Measurements from ENCODE around the gene PAPPA2. TPM values are rescaled to one million over a fixed set of nuclear protein-coding genes. Genes with fewer than 3 reads are reported as not detected.

The PAPPA2 gene
- total and polyA plus RNA-seq, 12 donors = 0.06 to 1.3 (median 0.29) TPM

DNA sequence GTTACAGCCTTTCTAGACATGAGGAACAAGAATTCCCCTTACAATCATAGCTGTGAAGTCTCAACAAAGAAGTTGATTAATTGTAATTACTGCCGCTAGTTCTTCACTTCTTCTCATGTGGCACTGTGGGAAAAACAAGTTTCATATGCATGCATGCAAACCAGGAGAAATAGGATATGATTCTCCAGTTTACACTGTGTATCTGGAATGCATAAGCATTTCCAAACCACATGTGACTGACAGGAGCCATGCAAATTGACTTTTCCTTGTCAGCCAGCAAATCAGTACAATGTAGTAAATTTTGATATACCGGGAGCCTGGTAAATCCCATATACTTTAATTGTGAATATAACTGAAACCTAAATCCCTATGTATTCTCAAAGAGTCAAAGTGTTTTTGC is 279.3 kb downstream of the PAPPA2 start:
- no peak for DNase-seq
- no peak for ATAC-seq
- no peak overlapping the region for H3K4me3 ChIP-seq
- WGBS, 2 donors = 85 to 88% methylated on average over 2 of the region's 2 CpGs
- H3K9me3 ChIP-seq = no peaks in the 10 kb centered on the region
- no peaks in the 10 kb centered on the region for H3K4me1 ChIP-seq
- TF ChIP-seq, protein P1, sequence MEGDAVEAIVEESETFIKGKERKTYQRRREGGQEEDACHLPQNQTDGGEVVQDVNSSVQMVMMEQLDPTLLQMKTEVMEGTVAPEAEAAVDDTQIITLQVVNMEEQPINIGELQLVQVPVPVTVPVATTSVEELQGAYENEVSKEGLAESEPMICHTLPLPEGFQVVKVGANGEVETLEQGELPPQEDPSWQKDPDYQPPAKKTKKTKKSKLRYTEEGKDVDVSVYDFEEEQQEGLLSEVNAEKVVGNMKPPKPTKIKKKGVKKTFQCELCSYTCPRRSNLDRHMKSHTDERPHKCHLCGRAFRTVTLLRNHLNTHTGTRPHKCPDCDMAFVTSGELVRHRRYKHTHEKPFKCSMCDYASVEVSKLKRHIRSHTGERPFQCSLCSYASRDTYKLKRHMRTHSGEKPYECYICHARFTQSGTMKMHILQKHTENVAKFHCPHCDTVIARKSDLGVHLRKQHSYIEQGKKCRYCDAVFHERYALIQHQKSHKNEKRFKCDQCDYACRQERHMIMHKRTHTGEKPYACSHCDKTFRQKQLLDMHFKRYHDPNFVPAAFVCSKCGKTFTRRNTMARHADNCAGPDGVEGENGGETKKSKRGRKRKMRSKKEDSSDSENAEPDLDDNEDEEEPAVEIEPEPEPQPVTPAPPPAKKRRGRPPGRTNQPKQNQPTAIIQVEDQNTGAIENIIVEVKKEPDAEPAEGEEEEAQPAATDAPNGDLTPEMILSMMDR (IDR thresholded peaks at IDR 0.05) = no peak
- intact Hi-C loops (cut with DNase I) = no loop called here
- no peaks in the 10 kb centered on the region for H3K27me3 ChIP-seq
- no peaks in the 10 kb centered on the region for H3K36me3 ChIP-seq
- H3K27ac ChIP-seq = no peak overlapping the region

DNA sequence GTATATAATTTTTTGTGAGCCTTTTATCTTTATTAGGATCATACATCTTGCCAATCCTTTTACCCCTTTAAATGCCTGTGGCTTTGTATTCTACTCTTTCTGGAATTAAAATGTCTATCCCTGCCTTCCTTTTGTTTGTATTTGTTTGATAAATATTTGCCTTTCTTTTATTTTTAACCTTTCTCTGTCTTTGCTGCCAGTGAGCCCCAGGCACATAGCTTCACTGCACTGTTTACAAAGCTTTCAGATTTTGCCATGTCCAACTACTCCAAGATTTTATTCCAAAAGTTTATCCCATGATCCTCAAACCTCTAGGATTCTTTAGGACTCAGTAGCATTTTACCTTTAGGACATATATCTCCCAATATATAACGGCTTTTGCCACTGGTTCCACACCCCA is 281.2 kb downstream of the PAPPA2 start:
- Histone ChIP-seq H3K4me3 (no peak overlapping the region), H3K27me3 (no peaks in the 10 kb centered on the region), H3K4me1 (no peaks in the 10 kb centered on the region), H3K9me3 (peaks cover 0 to 8% (median 0%) of the 10 kb centered on the region in 11 donors), H3K36me3 (no peaks in the 10 kb centered on the region), H3K27ac (no peak overlapping the region)
- DNase-seq (no peak), ATAC-seq (no peak)
- intact Hi-C loops (cut with DNase I) = no loop called here
- TF ChIP-seq, protein P1 (IDR thresholded peaks at IDR 0.05) = no peak
- WGBS, 2 donors = 85 to 89% methylated on average over 1 of the region's 1 CpG

- WGBS, 2 donors = 52 to 73% methylated on average over 1 of the region's 1 CpG
- peaks cover 0 to 8% (median 0%) of the 10 kb centered on the region in 11 donors for H3K9me3 ChIP-seq
- H3K27ac ChIP-seq = no peak overlapping the region
- no peaks in the 10 kb centered on the region for H3K27me3 ChIP-seq
- DNase-seq (no peak), ATAC-seq (no peak)
- no peaks in the 10 kb centered on the region for H3K36me3 ChIP-seq
- TF ChIP-seq, protein P1 (IDR thresholded peaks at IDR 0.05) = peak in 3 of 9 donors; percentile 5 to 9 (median 9)
- no peak overlapping the region for H3K4me3 ChIP-seq
- H3K4me1 ChIP-seq = no peaks in the 10 kb centered on the region
- intact Hi-C loops (cut with DNase I) = no loop called here
These were observed 283.0 kb downstream of the PAPPA2 start for GRCh38 chr1:176745945-176746344.

DNA sequence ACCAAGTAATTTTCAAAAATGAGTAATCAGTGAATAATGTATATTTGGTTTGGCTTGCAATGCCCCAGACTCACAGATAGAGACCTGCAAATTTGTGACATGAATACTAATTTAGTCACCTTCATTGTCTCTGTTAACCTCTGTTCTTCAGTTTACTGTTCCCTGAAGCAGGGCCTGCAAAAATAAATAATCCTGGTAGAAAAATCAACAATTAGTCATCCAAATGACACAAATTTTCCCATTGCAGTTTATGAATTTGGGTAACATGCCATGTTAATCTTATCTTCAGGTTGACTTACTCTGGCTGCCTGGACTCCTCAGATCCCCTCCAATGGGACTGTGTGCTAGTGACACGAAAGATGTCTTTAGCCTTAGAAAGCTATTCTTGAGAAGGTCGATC is 289.5 kb downstream of the PAPPA2 start:
- intact Hi-C loops (cut with DNase I) = no loop called here
- ATAC-seq = no peak
- H3K4me1 ChIP-seq = no peaks in the 10 kb centered on the region
- peaks cover 0 to 7% (median 0%) of the 10 kb centered on the region in 11 donors for H3K9me3 ChIP-seq
- no peaks in the 10 kb centered on the region for H3K36me3 ChIP-seq
- 79 to 84% methylated on average over 2 of the region's 2 CpGs for WGBS, 2 donors
- no peak overlapping the region for H3K4me3 ChIP-seq
- DNase-seq = no peak
- no peaks in the 10 kb centered on the region for H3K27me3 ChIP-seq
- TF ChIP-seq, protein P1 (IDR thresholded peaks at IDR 0.05) = no peak
- H3K27ac ChIP-seq = no peak overlapping the region
